H9 (cell line): Measurements from ENCODE around the gene CUEDC1. TPM values are rescaled to one million over a fixed set of nuclear protein-coding genes. Genes with fewer than 3 reads are reported as not detected.

ENCODE experiments used
- DNase-seq: peaks from one replicate; pipeline ENCODE4 v3.0.0-alpha.2; 2017
- H2AFZ ChIP-seq: one replicate; pipeline ENCODE4 v1.6.1; 2013; ENCODE audit warnings: mild to moderate bottlenecking, low read length, control low read depth, moderate library complexity
- H2AK5ac ChIP-seq: 2 replicates; pipeline ENCODE4 v1.6.1; 2013; ENCODE audit warnings: low read length, control low read depth, mixed read lengths; ENCODE audit not compliant: insufficient read length
- H2BK120ac ChIP-seq: one replicate; pipeline ENCODE4 v1.6.1; 2013; ENCODE audit warnings: low read depth, mild to moderate bottlenecking, low read length, control low read depth, inconsistent platforms; ENCODE audit not compliant: poor library complexity, severe bottlenecking
- H2BK12ac ChIP-seq: 2 replicates; pipeline ENCODE4 v1.6.1; 2013; ENCODE audit warnings: low read length, control low read depth, mixed read lengths, low read depth; ENCODE audit not compliant: insufficient read length
- H2BK15ac ChIP-seq: 2 replicates; pipeline ENCODE4 v1.6.1; 2013; ENCODE audit warnings: low read depth, low read length, control low read depth
- H2BK20ac ChIP-seq: one replicate; pipeline ENCODE4 v1.6.1; 2013; ENCODE audit warnings: low read depth, mild to moderate bottlenecking, low read length, control low read depth, inconsistent platforms; ENCODE audit not compliant: poor library complexity, severe bottlenecking
- H2BK5ac ChIP-seq: 2 replicates; pipeline ENCODE4 v1.6.1; 2013; ENCODE audit warnings: low read length, control low read depth, mixed read lengths; ENCODE audit not compliant: insufficient read length
- H3K14ac ChIP-seq: 2 replicates; pipeline ENCODE4 v1.6.1; 2013; ENCODE audit warnings: low read length, control low read depth; ENCODE audit not compliant: insufficient read depth
- H3K18ac ChIP-seq: 2 replicates; pipeline ENCODE4 v1.6.1; 2013; ENCODE audit warnings: low read depth, mild to moderate bottlenecking, mixed read lengths, low read length, control low read depth; ENCODE audit not compliant: insufficient read length
- H3K23ac ChIP-seq: 2 replicates; pipeline ENCODE4 v1.6.1; 2013; ENCODE audit warnings: low read length, control low read depth, mixed read lengths, low read depth; ENCODE audit not compliant: insufficient read length
- H3K23me2 ChIP-seq: 2 replicates; pipeline ENCODE4 v1.6.1; 2013; ENCODE audit warnings: low read depth, mild to moderate bottlenecking, mixed read lengths, low read length, control low read depth; ENCODE audit not compliant: insufficient read length, poor library complexity, severe bottlenecking
- H3K27ac ChIP-seq: 2 replicates; pipeline ENCODE4 v1.5.1; 2013; ENCODE audit warnings: low read length, control low read depth, mixed read lengths, low read depth; ENCODE audit not compliant: insufficient read length
- H3K27me3 ChIP-seq: 2 replicates; pipeline ENCODE4 v1.6.1; 2013; ENCODE audit warnings: low read length, control low read depth, inconsistent platforms; ENCODE audit not compliant: insufficient read depth
- H3K4ac ChIP-seq: 2 replicates; pipeline ENCODE4 v1.6.1; 2013; ENCODE audit warnings: low read depth, mild to moderate bottlenecking, control low read depth, inconsistent platforms, low read length, moderate library complexity
- H3K4me1 ChIP-seq: 2 replicates; pipeline ENCODE4 v1.6.1; 2013; ENCODE audit warnings: low read length, control low read depth, inconsistent platforms; ENCODE audit not compliant: insufficient read depth
- H3K4me2 ChIP-seq: 2 replicates; pipeline ENCODE4 v1.6.1; 2013; ENCODE audit warnings: low read length, control low read depth, mixed read lengths; ENCODE audit not compliant: insufficient read length, insufficient read depth
- H3K56ac ChIP-seq: 2 replicates; pipeline ENCODE4 v1.6.1; 2013; ENCODE audit warnings: low read depth, mild to moderate bottlenecking, mixed read lengths, low read length, control low read depth; ENCODE audit not compliant: insufficient read length
- H3K79me1 ChIP-seq: 2 replicates; pipeline ENCODE4 v1.6.1; 2013; ENCODE audit warnings: low read depth, mild to moderate bottlenecking, moderate library complexity, low read length, control low read depth, inconsistent platforms; ENCODE audit not compliant: insufficient read depth, poor library complexity, severe bottlenecking
- H3K79me2 ChIP-seq: 2 replicates; pipeline ENCODE4 v1.6.1; 2013; ENCODE audit warnings: low read length, control low read depth, inconsistent platforms; ENCODE audit not compliant: insufficient read depth
- H3K9ac ChIP-seq: 2 replicates; pipeline ENCODE4 v1.6.1; 2013; ENCODE audit warnings: low read length, control low read depth, mixed read lengths; ENCODE audit not compliant: insufficient read length; ENCODE audit errors: extremely low read depth
- H3K9me3 ChIP-seq: one replicate; pipeline ENCODE4 v1.6.1; 2013; ENCODE audit warnings: low read depth, low read length, inconsistent platforms; ENCODE audit not compliant: control insufficient read depth
- H3T11ph ChIP-seq: one replicate; pipeline ENCODE4 v1.6.1; 2013; ENCODE audit warnings: mild to moderate bottlenecking, low read length, control low read depth, inconsistent platforms
- H4K20me1 ChIP-seq: one replicate; pipeline ENCODE4 v1.6.1; 2013; ENCODE audit not compliant: control insufficient read depth, insufficient read length, insufficient read depth
- H4K5ac ChIP-seq: 2 replicates; pipeline ENCODE4 v1.6.1; 2013; ENCODE audit warnings: low read depth, mild to moderate bottlenecking, mixed read lengths, low read length, control low read depth; ENCODE audit not compliant: insufficient read length
- H4K8ac ChIP-seq: replicated peaks from 2 replicates; pipeline ENCODE4 v1.6.1; 2013; ENCODE audit warnings: low read length, control low read depth, mixed read lengths, low read depth; ENCODE audit not compliant: insufficient read length
- H4K91ac ChIP-seq: 2 replicates; pipeline ENCODE4 v1.6.1; 2013; ENCODE audit warnings: low read depth, mild to moderate bottlenecking, moderate library complexity, mixed read lengths, low read length, control low read depth; ENCODE audit not compliant: insufficient read length
- H3K27ac Mint-ChIP-seq, 3 experiments: 2 replicates in 2 of 3; 3 replicates in 1 of 3; pipeline ENCODE4 v1.8.0; 2020 to 2021; ENCODE audit warnings: mixed read lengths in 3 of 3, mild to moderate bottlenecking in 1 of 3, moderate library complexity in 1 of 3
- H3K27me3 Mint-ChIP-seq: 2 replicates; pipeline ENCODE4 v1.8.0; 2021; ENCODE audit warnings: low read depth, mild to moderate bottlenecking, moderate library complexity, mixed read lengths
- H3K36me3 Mint-ChIP-seq, 3 experiments: 2 replicates in 2 of 3; 3 replicates in 1 of 3; pipeline ENCODE4 v1.8.0; 2020 to 2021; ENCODE audit warnings: low read depth in 3 of 3, mixed read lengths in 3 of 3; ENCODE audit not compliant: insufficient read depth in 1 of 3
- H3K4me1 Mint-ChIP-seq, 2 experiments: 2 replicates each; pipeline ENCODE4 v1.8.0; 2020; ENCODE audit warnings: mixed read lengths in 2 of 2
- H3K4me3 Mint-ChIP-seq, 2 experiments: 2 replicates in 1 of 2; 3 replicates in 1 of 2; pipeline ENCODE4 v1.8.0; 2020 to 2021; ENCODE audit warnings: mild to moderate bottlenecking in 2 of 2, mixed read lengths in 2 of 2, moderate library complexity in 1 of 2
- H3K9me3 Mint-ChIP-seq, 2 experiments: 2 replicates in 1 of 2; 3 replicates in 1 of 2; pipeline ENCODE4 v1.8.0; 2020; ENCODE audit warnings: mild to moderate bottlenecking in 2 of 2, mixed read lengths in 2 of 2, moderate library complexity in 1 of 2
- WGBS: extraction: QIAGEN DNeasy Blood & Tissue Kit; methylation state at CpG from one replicate; pipeline ENCODE4 v1.1.7; 2013; ENCODE audit warnings: missing lambda C conversion rate, low lambda C conversion rate, mixed read lengths; ENCODE audit not compliant: insufficient read length; ENCODE audit errors: extremely low coverage; 5-methylcytosine and 5-hydroxymethylcytosine counted together
- total RNA-seq: library from RNA; stranded (reverse); gene quantifications from 2 replicates; pipeline ENCODE4 v1.2.1, GENCODE V29; 2021
- TF ChIP-seq, protein P1 (sequence below): fragments of 200-600 bp; sonication (generic); conservative IDR thresholded peaks from 3 replicates; pipeline ENCODE4 v1.8.0; 2021; ENCODE audit warnings: antibody characterized with exemption, mild to moderate bottlenecking

Gene CUEDC1
- total RNA-seq, 1 experiment from 2014 or later: 7.3 TPM

DNA sequence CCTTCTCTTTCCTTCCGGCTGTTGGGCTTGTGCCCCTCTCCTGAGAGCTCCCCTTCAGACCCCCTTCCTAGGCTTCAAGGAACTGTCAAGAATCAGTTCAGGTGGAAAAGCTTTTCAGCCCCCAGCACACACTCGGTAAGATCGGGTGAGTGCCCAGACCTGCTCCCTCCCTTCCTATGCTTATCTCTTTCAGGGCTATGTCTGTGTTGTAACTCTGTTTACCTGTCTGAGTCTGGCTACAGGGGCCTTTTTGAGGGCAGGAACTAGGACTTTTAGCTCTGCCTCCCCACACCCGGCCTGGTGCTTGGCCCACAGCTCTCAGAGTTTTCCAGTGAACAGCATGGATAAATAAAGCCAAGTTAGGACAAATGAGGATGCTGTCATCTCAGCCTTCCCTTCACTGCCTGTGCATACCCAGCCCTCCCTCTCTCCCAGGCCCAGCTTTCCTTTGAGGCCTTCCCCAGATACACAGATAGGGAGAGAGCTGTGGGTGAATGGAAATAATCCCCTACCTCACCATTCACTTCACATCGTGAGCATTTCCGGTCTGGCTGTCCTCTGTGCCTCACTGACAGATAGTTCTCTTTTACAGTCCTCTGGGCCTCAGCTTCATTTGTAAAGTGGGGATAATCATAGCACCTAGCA, 99.7 kb downstream of the CUEDC1 start:
- Histone ChIP-seq H3K23me2 (no peaks in the 10 kb centered on the region), H3K56ac (no peak overlapping the region), H3K27ac (no peak overlapping the region), H2BK20ac (no peak overlapping the region), H2AK5ac (no peak overlapping the region), H3K4me1 (peaks cover 2% of the 10 kb centered on the region; the same call in 1 of the 2 replicates), H2BK12ac (no peak overlapping the region), H3K23ac (no peak overlapping the region), H2BK15ac (no peak overlapping the region), H4K91ac (no peak overlapping the region), H2BK120ac (no peak overlapping the region), H3K27me3 (no peaks in the 10 kb centered on the region), H3K79me2 (no peaks in the 10 kb centered on the region), H2AFZ (no peak overlapping the region), H3K4me2 (no peak overlapping the region), H3K9ac (no peak overlapping the region), H2BK5ac (no peak overlapping the region), H3K14ac (no peak overlapping the region), H4K5ac (no peak overlapping the region), H3K79me1 (no peaks in the 10 kb centered on the region), H4K20me1 (no peaks in the 10 kb centered on the region), H3K4ac (no peak overlapping the region), H3K18ac (no peak overlapping the region), H4K8ac (no peak overlapping the region), H3T11ph (no peak overlapping the region), H3K9me3 (no peaks in the 10 kb centered on the region)
- no peak overlapping the region for H3K4me3 Mint-ChIP-seq
- WGBS: no CpG with 5 or more reads among the region's 6 CpGs
- peaks cover 23% of the 10 kb centered on the region for H3K27me3 Mint-ChIP-seq
- H3K4me1 Mint-ChIP-seq: peaks cover 28 to 32% of the 10 kb centered on the region in 2 experiments
- H3K27ac Mint-ChIP-seq: peak overlapping the region in 2 of 3 experiments; percentile 7 to 28; a peak in 2 of 7 replicates
- no peaks in the 10 kb centered on the region; a peak in 1 of 7 replicates for H3K36me3 Mint-ChIP-seq
- TF ChIP-seq, protein P1, sequence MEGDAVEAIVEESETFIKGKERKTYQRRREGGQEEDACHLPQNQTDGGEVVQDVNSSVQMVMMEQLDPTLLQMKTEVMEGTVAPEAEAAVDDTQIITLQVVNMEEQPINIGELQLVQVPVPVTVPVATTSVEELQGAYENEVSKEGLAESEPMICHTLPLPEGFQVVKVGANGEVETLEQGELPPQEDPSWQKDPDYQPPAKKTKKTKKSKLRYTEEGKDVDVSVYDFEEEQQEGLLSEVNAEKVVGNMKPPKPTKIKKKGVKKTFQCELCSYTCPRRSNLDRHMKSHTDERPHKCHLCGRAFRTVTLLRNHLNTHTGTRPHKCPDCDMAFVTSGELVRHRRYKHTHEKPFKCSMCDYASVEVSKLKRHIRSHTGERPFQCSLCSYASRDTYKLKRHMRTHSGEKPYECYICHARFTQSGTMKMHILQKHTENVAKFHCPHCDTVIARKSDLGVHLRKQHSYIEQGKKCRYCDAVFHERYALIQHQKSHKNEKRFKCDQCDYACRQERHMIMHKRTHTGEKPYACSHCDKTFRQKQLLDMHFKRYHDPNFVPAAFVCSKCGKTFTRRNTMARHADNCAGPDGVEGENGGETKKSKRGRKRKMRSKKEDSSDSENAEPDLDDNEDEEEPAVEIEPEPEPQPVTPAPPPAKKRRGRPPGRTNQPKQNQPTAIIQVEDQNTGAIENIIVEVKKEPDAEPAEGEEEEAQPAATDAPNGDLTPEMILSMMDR: no peak
- no peak for DNase-seq
- no peaks in the 10 kb centered on the region; a peak in 1 of 5 replicates for H3K9me3 Mint-ChIP-seq
